Measurements from ENCODE around the gene GCK. TPM values are rescaled to one million over a fixed set of nuclear protein-coding genes. Genes with fewer than 3 reads are reported as not detected.

The GCK gene
- total RNA-seq, 1 donor from 2014 or later: 0.20 TPM

Other genes with a start within 250 kb of the GCK start
- not detected in 2 replicates for gene SPDYE1, start 191.5 kb downstream of the GCK start, total RNA-seq
- 85.9 and 97.8 TPM in 2 replicates for gene DBNL, start 144.7 kb downstream of the GCK start, total RNA-seq
- under 0.01 TPM in 1 of 2 replicates, not detected in the other for gene PGAM2, start 123.9 kb downstream of the GCK start, total RNA-seq
- gene POLM, start 106.9 kb downstream of the GCK start, total RNA-seq: 4.1 and 7.1 TPM in 2 replicates
- 9.2 and 19.8 TPM in 2 replicates for gene AEBP1, start 85.1 kb downstream of the GCK start, total RNA-seq
- 39.5 and 47.5 TPM in 2 replicates for gene POLD2, start 65.9 kb downstream of the GCK start, total RNA-seq
- not detected in 2 replicates for gene MYL7, start 48.1 kb downstream of the GCK start, total RNA-seq
- 75.0 and 78.9 TPM in 2 replicates for gene YKT6, start 11.5 kb upstream of the GCK start, total RNA-seq
- under 0.01 and 0.22 TPM in 2 replicates for gene CAMK2B, start 136.2 kb upstream of the GCK start, total RNA-seq

Data from lung microvascular endothelial cell (primary cell).